WTC11 (cell line): ENCODE measurements around the gene PRAC2. TPM values are rescaled to one million over a fixed set of nuclear protein-coding genes. Genes with fewer than 3 reads are reported as not detected.

ENCODE experiments used
- ATAC-seq: fragments of 200-7000 bp; cut with Tn5 transposase; 2 replicates; pipeline ENCODE4 v1.10.0; 2021; ENCODE audit warnings: mild to moderate bottlenecking, moderate library complexity
- CTCF ChIA-PET: fragments of 300-600 bp; sonication (Branson Sonifier 250); formaldehyde crosslinking; loops from one replicate; lab custom pipeline; 2021; ENCODE audit warnings: antibody characterized with exemption; lab: Charles Lee
- POLR2A ChIA-PET: fragments of 350-600 bp; sonication (Branson Sonifier 250); formaldehyde crosslinking; loops from one replicate; lab custom pipeline; 2021; ENCODE audit warnings: antibody characterized with exemption; lab: Charles Lee
- DNase-seq: peaks from one replicate; pipeline ENCODE4 v3.0.0; 2021; ENCODE audit warnings: low spot score
- H3K27ac Mint-ChIP-seq: 2 replicates; pipeline ENCODE4 v1.8.0; 2021; ENCODE audit warnings: mixed read lengths
- H3K27me3 Mint-ChIP-seq: 2 replicates; pipeline ENCODE4 v1.8.0; 2021; ENCODE audit warnings: low read depth, mild to moderate bottlenecking, moderate library complexity, mixed read lengths
- H3K36me3 Mint-ChIP-seq: 2 replicates; pipeline ENCODE4 v1.8.0; 2021; ENCODE audit warnings: mixed read lengths
- H3K4me1 Mint-ChIP-seq: 2 replicates; pipeline ENCODE4 v1.8.0; 2022; ENCODE audit warnings: mixed read lengths
- H3K4me3 Mint-ChIP-seq: 2 replicates; pipeline ENCODE4 v1.8.0; 2021; ENCODE audit warnings: mild to moderate bottlenecking, moderate library complexity, mixed read lengths
- H3K9me3 Mint-ChIP-seq: 2 replicates; pipeline ENCODE4 v1.8.0; 2021; ENCODE audit warnings: mixed read lengths
- CREB1 ChIP-seq: sonication (generic); formaldehyde crosslinking; IDR thresholded peaks from 2 replicates; pipeline ENCODE4 v1.8.0; 2023; ENCODE audit warnings: mild to moderate bottlenecking, missing genetic modification reagents
- EMX1 ChIP-seq: fragments of 250-450 bp; sonication (Bioruptor Pico); IDR thresholded peaks from 2 replicates; pipeline ENCODE4 v1.8.0; 2021; ENCODE audit warnings: mild to moderate bottlenecking
- FOXK1 ChIP-seq: sonication (generic); formaldehyde crosslinking; IDR thresholded peaks from 2 replicates; pipeline ENCODE4 v1.8.0; 2022; ENCODE audit warnings: mild to moderate bottlenecking, moderate library complexity, missing genetic modification reagents
- MYBL2 ChIP-seq: sonication (generic); formaldehyde crosslinking; IDR thresholded peaks from 2 replicates; pipeline ENCODE4 v1.8.1; 2023; ENCODE audit warnings: mild to moderate bottlenecking, moderate library complexity, missing genetic modification reagents
- NFE2L1 ChIP-seq: sonication (generic); formaldehyde crosslinking; IDR thresholded peaks from 2 replicates; pipeline ENCODE4 v1.8.1; 2023; ENCODE audit warnings: missing genetic modification reagents
- NR3C1 ChIP-seq: sonication (generic); formaldehyde crosslinking; conservative IDR thresholded peaks from 2 replicates; pipeline ENCODE4 v1.8.1; 2023; ENCODE audit warnings: low read depth, mild to moderate bottlenecking, missing genetic modification reagents
- OVOL2 ChIP-seq: fragments of 250-450 bp; sonication (Bioruptor Pico); IDR thresholded peaks from 2 replicates; pipeline ENCODE4 v1.9.0; 2021; ENCODE audit warnings: mild to moderate bottlenecking, borderline replicate concordance
- SMAD3 ChIP-seq: sonication (generic); formaldehyde crosslinking; IDR thresholded peaks from 2 replicates; pipeline ENCODE4 v1.8.0; 2022; ENCODE audit warnings: missing genetic modification reagents, mild to moderate bottlenecking, borderline replicate concordance
- ZNF121 ChIP-seq: sonication (generic); formaldehyde crosslinking; IDR thresholded peaks from 2 replicates; pipeline ENCODE4 v1.8.0; 2023; ENCODE audit warnings: missing genetic modification reagents
- ZNF138 ChIP-seq: sonication (generic); formaldehyde crosslinking; conservative IDR thresholded peaks from 2 replicates; pipeline ENCODE4 v1.8.1; 2022; ENCODE audit warnings: mild to moderate bottlenecking, moderate library complexity, missing genetic modification reagents
- ZNF219 ChIP-seq: sonication (generic); formaldehyde crosslinking; IDR thresholded peaks from 2 replicates; pipeline ENCODE4 v1.8.0; 2023; ENCODE audit warnings: missing genetic modification reagents, mild to moderate bottlenecking, borderline replicate concordance
- ZNF317 ChIP-seq: sonication (generic); formaldehyde crosslinking; IDR thresholded peaks from 2 replicates; pipeline ENCODE4 v1.8.1; 2023; ENCODE audit warnings: low read depth, mild to moderate bottlenecking, moderate library complexity, missing genetic modification reagents, borderline replicate concordance
- ZNF423 ChIP-seq: fragments of 250-450 bp; sonication (Bioruptor Pico); IDR thresholded peaks from 2 replicates; pipeline ENCODE4 v2.1.2; 2022; ENCODE audit warnings: mild to moderate bottlenecking, moderate library complexity
- total RNA-seq: library from RNA; stranded (reverse); gene quantifications from 3 replicates; pipeline ENCODE4 v1.2.3, GENCODE V29; 2021
- TF ChIP-seq, protein P1 (sequence below): sonication (generic); formaldehyde crosslinking; IDR thresholded peaks from 2 replicates; pipeline ENCODE4 v1.8.1; 2022; ENCODE audit warnings: missing genetic modification reagents, borderline replicate concordance
- TF ChIP-seq, protein P2 (sequence below): sonication (generic); formaldehyde crosslinking; IDR thresholded peaks from 2 replicates; pipeline ENCODE4 v1.8.1; 2023; ENCODE audit warnings: mild to moderate bottlenecking, missing genetic modification reagents, moderate library complexity
- TF ChIP-seq, protein P3 (sequence below): sonication (generic); formaldehyde crosslinking; IDR thresholded peaks from 2 replicates; pipeline ENCODE4 v1.8.1; 2023; ENCODE audit warnings: mild to moderate bottlenecking, missing genetic modification reagents, borderline replicate concordance
- TF ChIP-seq, protein P4 (sequence below): fragments of 250-450 bp; sonication (Bioruptor Pico); IDR thresholded peaks from 2 replicates; pipeline ENCODE4 v1.9.0; 2021; ENCODE audit warnings: mild to moderate bottlenecking
- TF ChIP-seq, protein P5 (sequence below): sonication (generic); formaldehyde crosslinking; IDR thresholded peaks from 2 replicates; pipeline ENCODE4 v1.8.1; 2022; ENCODE audit warnings: mild to moderate bottlenecking, moderate library complexity, missing genetic modification reagents
- TF ChIP-seq, protein P6 (sequence below): sonication (generic); formaldehyde crosslinking; conservative IDR thresholded peaks from 2 replicates; pipeline ENCODE4 v1.8.1; 2022; ENCODE audit warnings: mild to moderate bottlenecking, missing genetic modification reagents

PRAC2 gene
- total RNA-seq, 1 experiment from 2014 or later, result 22.3 TPM

DNA sequence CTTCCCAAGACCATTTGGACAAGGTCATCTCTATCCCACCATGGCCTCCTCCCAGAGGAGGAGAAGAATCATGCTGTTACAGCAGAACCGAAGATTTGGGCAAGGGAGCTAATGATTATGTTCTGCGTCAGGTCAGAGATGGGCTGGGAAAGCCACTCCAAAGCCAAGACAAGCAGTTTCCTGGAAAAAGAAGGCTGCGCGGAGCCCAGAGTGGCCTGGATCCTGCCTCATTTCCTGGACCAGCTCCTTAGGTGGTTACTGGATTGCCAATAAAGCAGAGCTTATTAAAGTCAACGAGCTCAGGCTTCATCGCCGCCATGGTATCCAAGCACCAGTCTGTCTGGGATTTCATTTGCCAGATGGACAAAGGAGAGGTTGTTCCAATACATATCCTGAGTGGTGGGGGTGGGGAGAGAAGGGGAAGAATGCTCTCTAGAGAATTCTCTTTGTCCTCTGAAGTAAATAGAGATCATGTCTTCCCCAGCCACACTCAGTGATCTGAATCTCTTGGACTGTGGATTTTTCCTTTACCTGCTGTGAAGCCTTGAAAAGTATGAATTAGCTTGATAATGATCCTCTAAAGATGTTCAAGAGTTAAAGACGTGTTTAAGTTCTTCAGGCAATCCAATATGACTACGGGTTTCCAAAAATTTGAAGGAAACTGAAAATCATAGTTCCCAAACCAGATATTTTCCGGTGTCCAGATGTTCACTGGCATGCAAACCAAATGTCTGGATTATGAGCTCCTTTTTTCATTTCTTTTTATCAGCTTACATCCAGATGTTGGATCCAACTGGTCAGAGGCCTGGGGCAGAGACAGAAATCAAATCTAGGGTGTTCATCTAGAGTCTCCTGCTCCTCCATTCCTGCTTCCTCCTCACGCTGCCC, 18.4 kb upstream of the PRAC2 start:
- no peaks in the 10 kb centered on the region for H3K36me3 Mint-ChIP-seq
- TF ChIP-seq, protein P1, sequence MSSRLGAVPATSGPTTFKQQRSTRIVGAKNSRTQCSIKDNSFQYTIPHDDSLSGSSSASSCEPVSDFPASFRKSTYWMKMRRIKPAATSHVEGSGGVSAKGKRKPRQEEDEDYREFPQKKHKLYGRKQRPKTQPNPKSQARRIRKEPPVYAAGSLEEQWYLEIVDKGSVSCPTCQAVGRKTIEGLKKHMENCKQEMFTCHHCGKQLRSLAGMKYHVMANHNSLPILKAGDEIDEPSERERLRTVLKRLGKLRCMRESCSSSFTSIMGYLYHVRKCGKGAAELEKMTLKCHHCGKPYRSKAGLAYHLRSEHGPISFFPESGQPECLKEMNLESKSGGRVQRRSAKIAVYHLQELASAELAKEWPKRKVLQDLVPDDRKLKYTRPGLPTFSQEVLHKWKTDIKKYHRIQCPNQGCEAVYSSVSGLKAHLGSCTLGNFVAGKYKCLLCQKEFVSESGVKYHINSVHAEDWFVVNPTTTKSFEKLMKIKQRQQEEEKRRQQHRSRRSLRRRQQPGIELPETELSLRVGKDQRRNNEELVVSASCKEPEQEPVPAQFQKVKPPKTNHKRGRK (CRISPR knock-in tag), result no peak
- no peak for TF ChIP-seq NFE2L1 (CRISPR knock-in tag)
- TF ChIP-seq ZNF317 (CRISPR knock-in tag), result no peak
- TF ChIP-seq FOXK1 (CRISPR knock-in tag), result no peak
- TF ChIP-seq ZNF138, result no peak
- TF ChIP-seq, protein P2, sequence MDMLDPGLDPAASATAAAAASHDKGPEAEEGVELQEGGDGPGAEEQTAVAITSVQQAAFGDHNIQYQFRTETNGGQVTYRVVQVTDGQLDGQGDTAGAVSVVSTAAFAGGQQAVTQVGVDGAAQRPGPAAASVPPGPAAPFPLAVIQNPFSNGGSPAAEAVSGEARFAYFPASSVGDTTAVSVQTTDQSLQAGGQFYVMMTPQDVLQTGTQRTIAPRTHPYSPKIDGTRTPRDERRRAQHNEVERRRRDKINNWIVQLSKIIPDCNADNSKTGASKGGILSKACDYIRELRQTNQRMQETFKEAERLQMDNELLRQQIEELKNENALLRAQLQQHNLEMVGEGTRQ (CRISPR knock-in tag), result no peak
- no peak for TF ChIP-seq ZNF219 (CRISPR knock-in tag)
- TF ChIP-seq EMX1, result no peak
- TF ChIP-seq, protein P3, sequence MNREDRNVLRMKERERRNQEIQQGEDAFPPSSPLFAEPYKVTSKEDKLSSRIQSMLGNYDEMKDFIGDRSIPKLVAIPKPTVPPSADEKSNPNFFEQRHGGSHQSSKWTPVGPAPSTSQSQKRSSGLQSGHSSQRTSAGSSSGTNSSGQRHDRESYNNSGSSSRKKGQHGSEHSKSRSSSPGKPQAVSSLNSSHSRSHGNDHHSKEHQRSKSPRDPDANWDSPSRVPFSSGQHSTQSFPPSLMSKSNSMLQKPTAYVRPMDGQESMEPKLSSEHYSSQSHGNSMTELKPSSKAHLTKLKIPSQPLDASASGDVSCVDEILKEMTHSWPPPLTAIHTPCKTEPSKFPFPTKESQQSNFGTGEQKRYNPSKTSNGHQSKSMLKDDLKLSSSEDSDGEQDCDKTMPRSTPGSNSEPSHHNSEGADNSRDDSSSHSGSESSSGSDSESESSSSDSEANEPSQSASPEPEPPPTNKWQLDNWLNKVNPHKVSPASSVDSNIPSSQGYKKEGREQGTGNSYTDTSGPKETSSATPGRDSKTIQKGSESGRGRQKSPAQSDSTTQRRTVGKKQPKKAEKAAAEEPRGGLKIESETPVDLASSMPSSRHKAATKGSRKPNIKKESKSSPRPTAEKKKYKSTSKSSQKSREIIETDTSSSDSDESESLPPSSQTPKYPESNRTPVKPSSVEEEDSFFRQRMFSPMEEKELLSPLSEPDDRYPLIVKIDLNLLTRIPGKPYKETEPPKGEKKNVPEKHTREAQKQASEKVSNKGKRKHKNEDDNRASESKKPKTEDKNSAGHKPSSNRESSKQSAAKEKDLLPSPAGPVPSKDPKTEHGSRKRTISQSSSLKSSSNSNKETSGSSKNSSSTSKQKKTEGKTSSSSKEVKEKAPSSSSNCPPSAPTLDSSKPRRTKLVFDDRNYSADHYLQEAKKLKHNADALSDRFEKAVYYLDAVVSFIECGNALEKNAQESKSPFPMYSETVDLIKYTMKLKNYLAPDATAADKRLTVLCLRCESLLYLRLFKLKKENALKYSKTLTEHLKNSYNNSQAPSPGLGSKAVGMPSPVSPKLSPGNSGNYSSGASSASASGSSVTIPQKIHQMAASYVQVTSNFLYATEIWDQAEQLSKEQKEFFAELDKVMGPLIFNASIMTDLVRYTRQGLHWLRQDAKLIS (CRISPR knock-in tag), result no peak
- TF ChIP-seq, protein P4, sequence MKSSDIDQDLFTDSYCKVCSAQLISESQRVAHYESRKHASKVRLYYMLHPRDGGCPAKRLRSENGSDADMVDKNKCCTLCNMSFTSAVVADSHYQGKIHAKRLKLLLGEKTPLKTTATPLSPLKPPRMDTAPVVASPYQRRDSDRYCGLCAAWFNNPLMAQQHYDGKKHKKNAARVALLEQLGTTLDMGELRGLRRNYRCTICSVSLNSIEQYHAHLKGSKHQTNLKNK (CRISPR knock-in tag), result no peak
- no peak for TF ChIP-seq CREB1
- no peak for TF ChIP-seq ZNF423 (CRISPR knock-in tag)
- TF ChIP-seq, all 79 proteins: peak for 0
- ChIA-PET CTCF (interaction anchor here (0.7 to 3.7 kb wide), 6 partner anchors 19 to 444 kb away, joined by 3 to 26 read pairs (median 5); partner anchors contain the start of gene PRAC2), POLR2A (no interaction called here)
- Mint-ChIP-seq H3K4me1 (peaks cover 9% of the 10 kb centered on the region; the same call in 1 of the 2 replicates), H3K27me3 (peaks cover 57% of the 10 kb centered on the region), H3K9me3 (no peaks in the 10 kb centered on the region), H3K27ac (no peak overlapping the region), H3K4me3 (no peak overlapping the region)
- DNase-seq, result no peak
- no peak for ATAC-seq

DNA sequence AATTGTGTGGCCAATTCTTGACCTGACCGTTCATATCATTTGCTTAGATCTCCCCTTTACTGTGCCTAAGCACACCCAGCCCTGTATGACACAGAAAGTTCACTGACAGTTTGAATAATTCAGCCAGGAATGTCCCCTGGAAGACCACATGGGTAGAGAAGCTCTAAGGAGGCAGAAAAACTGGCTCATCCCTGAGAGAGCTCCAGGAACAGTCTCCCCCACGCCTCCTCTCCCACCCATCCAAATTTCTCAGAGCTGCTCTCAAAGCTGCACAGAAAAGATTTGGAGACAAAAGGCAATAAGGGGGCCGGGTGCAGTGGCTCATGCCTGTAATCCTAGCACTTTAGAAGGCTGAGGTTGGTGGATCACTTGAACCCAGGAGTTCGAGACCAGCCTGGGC, 11.9 kb upstream of the PRAC2 start:
- H3K4me1 Mint-ChIP-seq, result peaks cover 11% of the 10 kb centered on the region
- no peaks in the 10 kb centered on the region for H3K9me3 Mint-ChIP-seq
- CTCF ChIA-PET, result interaction anchor here (0.7 to 6.0 kb wide), 8 partner anchors 9 to 168 kb away, joined by 3 to 41 read pairs (median 6); no protein-coding TSS in a partner anchor
- H3K27ac Mint-ChIP-seq, result no peak overlapping the region
- POLR2A ChIA-PET, result interaction anchor here (0.6 kb wide), 1 partner anchor 78 kb away, joined by 3 read pairs; no protein-coding TSS in a partner anchor
- no peak overlapping the region for H3K4me3 Mint-ChIP-seq
- DNase-seq, result no peak
- ATAC-seq, result no peak
- H3K27me3 Mint-ChIP-seq, result peaks cover 78% of the 10 kb centered on the region
- H3K36me3 Mint-ChIP-seq, result no peaks in the 10 kb centered on the region
- no peak for TF ChIP-seq SMAD3 (CRISPR knock-in tag)
- TF ChIP-seq, protein P3 (CRISPR knock-in tag), result no peak
- TF ChIP-seq, protein P5, sequence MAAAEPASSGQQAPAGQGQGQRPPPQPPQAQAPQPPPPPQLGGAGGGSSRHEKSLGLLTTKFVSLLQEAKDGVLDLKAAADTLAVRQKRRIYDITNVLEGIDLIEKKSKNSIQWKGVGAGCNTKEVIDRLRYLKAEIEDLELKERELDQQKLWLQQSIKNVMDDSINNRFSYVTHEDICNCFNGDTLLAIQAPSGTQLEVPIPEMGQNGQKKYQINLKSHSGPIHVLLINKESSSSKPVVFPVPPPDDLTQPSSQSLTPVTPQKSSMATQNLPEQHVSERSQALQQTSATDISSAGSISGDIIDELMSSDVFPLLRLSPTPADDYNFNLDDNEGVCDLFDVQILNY (CRISPR knock-in tag), result no peak
- no peak for TF ChIP-seq NFE2L1 (CRISPR knock-in tag)
- TF ChIP-seq, protein P6, sequence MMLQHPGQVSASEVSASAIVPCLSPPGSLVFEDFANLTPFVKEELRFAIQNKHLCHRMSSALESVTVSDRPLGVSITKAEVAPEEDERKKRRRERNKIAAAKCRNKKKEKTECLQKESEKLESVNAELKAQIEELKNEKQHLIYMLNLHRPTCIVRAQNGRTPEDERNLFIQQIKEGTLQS (CRISPR knock-in tag), result no peak
- no peak for TF ChIP-seq NR3C1 (CRISPR knock-in tag)
- TF ChIP-seq ZNF121 (CRISPR knock-in tag), result no peak
- TF ChIP-seq OVOL2 (CRISPR knock-in tag), result no peak
- no peak for TF ChIP-seq MYBL2 (CRISPR knock-in tag)
